Heart left ventricle (tissue), 13 donors: ENCODE measurements around the gene FLYWCH1.

Experiments used
- CTCF ChIP-seq, 12 donors: fragments of 200-600 bp; sonication (generic) in 4 of 12; IDR thresholded peaks; one replicate each; pipeline versions ENCODE4 v1.5.0 to v1.8.0; 2018 to 2022; ENCODE audit warnings: antibody characterized with exemption in 12 of 12, mild to moderate bottlenecking in 5 of 12
- POLR2A ChIP-seq, 2 donors: fragments of 450-650 bp; IDR thresholded peaks; one replicate each; pipeline ENCODE4 v1.6.1; 2017; ENCODE audit warnings: antibody characterized with exemption in 2 of 2, mild to moderate bottlenecking in 2 of 2, moderate library complexity in 2 of 2
- donor health status: ischemic (EF 13 %, LVEDD 7.1; RV severe dilation, severe dysfunction).
- donor health status: DM: no; HTN: yes; CAD: no.
- donor health status: DM: no; HTN: no; CAD: no.
- donor health status: ischemic (EF 25% LVEDD 6.9; RV normal size, moderate dysfunction).
- donor health status: ischemic (EF 25% LVEDD 5.7; RV mildly dilated, moderate dysfunction).
- donor health status: ischemic (EF 35%, LVEDD 5.7; RV mildly dilated, moderate dysfunction).
- donor health status: nonischemic (EF 11% LVEDD 7.7; RV severe dilation, severe dysfunction).
- donor health status: DM: yes; HTN: yes; CAD: no.
- donor health status: PGD.
- donor health status: ischemic (EF 29% LVEDD 5.4; RV normal size, mild dysfunction).
- donor health status: nonischemic (EF 23%, LVEDD 6.1; RV moderate dilation, normal function).

- TF ChIP-seq CTCF (IDR thresholded peaks at IDR 0.05) (no peak), POLR2A (IDR thresholded peaks at IDR 0.05) (no peak)
Observed at GRCh38 chr16:2956579-2956956, 44.8 kb downstream of the FLYWCH1 start.
